Neural cell (in vitro differentiated cells): ENCODE measurements around the gene TAF10. TPM values are rescaled to one million over a fixed set of nuclear protein-coding genes. Genes with fewer than 3 reads are reported as not detected.

Source experiments
- H2AFZ ChIP-seq: fragments of 200-600, 300-800 bp; sonication (generic), shearing (Covaris generic); 2 replicates; pipeline ENCODE4 v1.6.0; 2014; ENCODE audit warnings: low read depth, mild to moderate bottlenecking, antibody characterized with exemption, low read length, moderate library complexity
- H3F3A ChIP-seq: fragments of 200-600 bp; shearing (Covaris generic); 2 replicates; pipeline ENCODE4 v1.6.1; 2016; ENCODE audit warnings: mild to moderate bottlenecking, moderate library complexity, mixed read lengths, antibody characterized with exemption, low read length; ENCODE audit not compliant: insufficient read depth, poor library complexity, severe bottlenecking
- H3K27ac ChIP-seq: fragments of 200-600, 300-800 bp; sonication (generic), shearing (Covaris generic); 2 replicates; pipeline ENCODE4 v1.5.1; 2014; ENCODE audit warnings: mild to moderate bottlenecking, low read length, moderate library complexity
- H3K27me3 ChIP-seq: fragments of 300-800, 200-600 bp; sonication (generic), shearing (Covaris generic); 2 replicates; pipeline ENCODE4 v1.6.0; 2014; ENCODE audit warnings: mild to moderate bottlenecking, low read depth, low read length, moderate library complexity; ENCODE audit not compliant: insufficient read depth
- H3K36me3 ChIP-seq: fragments of 300-800, 200-600 bp; sonication (generic), shearing (Covaris generic); 2 replicates; pipeline ENCODE4 v1.5.1; 2014; ENCODE audit warnings: mild to moderate bottlenecking, antibody characterized with exemption, low read length, moderate library complexity; ENCODE audit not compliant: insufficient read depth
- H3K4me2 ChIP-seq: fragments of 300-800, 200-600 bp; sonication (generic), shearing (Covaris generic); 2 replicates; pipeline ENCODE4 v1.6.0; 2014; ENCODE audit warnings: mild to moderate bottlenecking, low read length
- H3K4me3 ChIP-seq: fragments of 300-800, 200-600 bp; sonication (generic), shearing (Covaris generic); 2 replicates; pipeline ENCODE4 v1.5.1; 2014; ENCODE audit warnings: mild to moderate bottlenecking, low read length, moderate library complexity
- H3K79me2 ChIP-seq: fragments of 200-600 bp; shearing (Covaris generic); replicated peaks from 2 replicates; pipeline ENCODE4 v1.6.0; 2014; ENCODE audit warnings: mild to moderate bottlenecking, low read length, moderate library complexity; ENCODE audit not compliant: insufficient read depth
- H3K9ac ChIP-seq: fragments of 300-800, 200-600 bp; sonication (generic), shearing (Covaris generic); 2 replicates; pipeline ENCODE4 v1.6.1; 2016; ENCODE audit warnings: mild to moderate bottlenecking, low read length, mixed read lengths
- H3K9me2 ChIP-seq: fragments of 200-600 bp; shearing (Covaris generic); 2 replicates; pipeline ENCODE4 v1.6.1; 2016; ENCODE audit warnings: mild to moderate bottlenecking, low read length, mixed read lengths; ENCODE audit not compliant: insufficient read depth
- H3K9me3 ChIP-seq: fragments of 200-600, 300-800 bp; sonication (generic), shearing (Covaris generic); 2 replicates; pipeline ENCODE4 v1.6.1; 2016; ENCODE audit warnings: mild to moderate bottlenecking, mixed run types, low read length, moderate library complexity, mixed read lengths
- H4K20me1 ChIP-seq: fragments of 200-600 bp; shearing (Covaris generic); 2 replicates; pipeline ENCODE4 v1.6.1; 2016; ENCODE audit warnings: mild to moderate bottlenecking, mixed run types; ENCODE audit not compliant: insufficient read depth
- CTCF ChIP-seq: fragments of 450-650 bp; IDR thresholded peaks from 2 replicates; pipeline ENCODE4 v1.5.1; 2014; ENCODE audit warnings: antibody characterized with exemption, mild to moderate bottlenecking, moderate library complexity; ENCODE audit not compliant: poor library complexity, severe bottlenecking
- EP300 ChIP-seq: fragments of 450-650 bp; conservative IDR thresholded peaks from 2 replicates; pipeline ENCODE4 v1.6.1; 2014; ENCODE audit warnings: antibody characterized with exemption, mild to moderate bottlenecking, moderate library complexity; ENCODE audit not compliant: poor library complexity, severe bottlenecking
- EZH2 ChIP-seq: fragments of 200-600, 300-800 bp; shearing (Covaris generic), sonication (generic); IDR thresholded peaks from 2 replicates; pipeline ENCODE4 v1.6.1; 2014; ENCODE audit warnings: antibody characterized with exemption, low read length, borderline replicate concordance, mild to moderate bottlenecking; ENCODE audit not compliant: insufficient read depth, poor library complexity, severe bottlenecking
- MXI1 ChIP-seq: fragments of 450-650 bp; conservative IDR thresholded peaks from 2 replicates; pipeline ENCODE4 v1.6.1; 2014; ENCODE audit warnings: antibody characterized with exemption, mild to moderate bottlenecking; ENCODE audit not compliant: poor library complexity, severe bottlenecking
- POLR2AphosphoS5 ChIP-seq: IDR thresholded peaks from 2 replicates; pipeline ENCODE4 v1.6.1; 2012
- RAD21 ChIP-seq: fragments of 450-650 bp; conservative IDR thresholded peaks from 2 replicates; pipeline ENCODE4 v1.6.1; 2014; ENCODE audit warnings: antibody characterized with exemption, mild to moderate bottlenecking, moderate library complexity
- SMC3 ChIP-seq: fragments of 450-650 bp; conservative IDR thresholded peaks from 2 replicates; pipeline ENCODE4 v1.6.1; 2014; ENCODE audit warnings: antibody characterized with exemption, mild to moderate bottlenecking, moderate library complexity; ENCODE audit not compliant: poor library complexity
- TAF1 ChIP-seq: IDR thresholded peaks from 2 replicates; pipeline ENCODE4 v1.6.1; 2012; ENCODE audit warnings: low read depth
- polyA plus RNA-seq: library from polyadenylated mRNA; depleted of rRNA; stranded (reverse); fragments of >200 nt; gene quantifications from 2 replicates; pipeline ENCODE4 v1.2.3, GENCODE V29; 2014
- TF ChIP-seq, protein P1 (sequence below): IDR thresholded peaks from 2 replicates; pipeline ENCODE4 v1.6.1; 2012; ENCODE audit warnings: borderline replicate concordance

Gene TAF10
- polyA plus RNA-seq, 1 donor from 2014 or later: 39.7 TPM

DNA sequence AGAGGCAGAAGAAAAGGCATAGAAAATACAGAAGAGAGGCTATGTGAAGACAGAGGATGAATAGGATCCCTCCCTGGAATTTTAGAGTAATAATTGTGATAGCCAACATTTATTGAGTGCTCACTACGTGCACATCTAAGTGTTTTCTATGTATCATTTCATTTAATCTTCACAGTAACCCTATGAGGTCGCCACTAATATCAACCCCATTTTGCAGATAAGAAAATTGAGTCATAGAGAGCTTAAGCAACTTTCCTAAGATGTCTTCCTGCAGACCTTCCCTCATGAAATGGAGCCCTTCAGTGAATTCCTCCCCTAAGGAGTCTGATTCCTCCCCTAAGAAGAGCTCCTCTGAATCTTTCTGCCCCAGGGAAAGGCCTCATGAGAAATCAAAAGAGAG is 46.7 kb downstream of the TAF10 start:
- H2AFZ ChIP-seq: no peak overlapping the region
- H3K27me3 ChIP-seq: no peaks in the 10 kb centered on the region
- H3K79me2 ChIP-seq: no peaks in the 10 kb centered on the region
- H3K27ac ChIP-seq: no peak overlapping the region
- no peaks in the 10 kb centered on the region for H3F3A ChIP-seq
- H3K4me3 ChIP-seq: no peak overlapping the region
- H3K9me2 ChIP-seq: no peaks in the 10 kb centered on the region
- no peak for TF ChIP-seq EZH2
- no peak for TF ChIP-seq EP300
- TF ChIP-seq CTCF: no peak
- TF ChIP-seq SMC3: no peak
- no peak for TF ChIP-seq RAD21
- TF ChIP-seq, protein P1, sequence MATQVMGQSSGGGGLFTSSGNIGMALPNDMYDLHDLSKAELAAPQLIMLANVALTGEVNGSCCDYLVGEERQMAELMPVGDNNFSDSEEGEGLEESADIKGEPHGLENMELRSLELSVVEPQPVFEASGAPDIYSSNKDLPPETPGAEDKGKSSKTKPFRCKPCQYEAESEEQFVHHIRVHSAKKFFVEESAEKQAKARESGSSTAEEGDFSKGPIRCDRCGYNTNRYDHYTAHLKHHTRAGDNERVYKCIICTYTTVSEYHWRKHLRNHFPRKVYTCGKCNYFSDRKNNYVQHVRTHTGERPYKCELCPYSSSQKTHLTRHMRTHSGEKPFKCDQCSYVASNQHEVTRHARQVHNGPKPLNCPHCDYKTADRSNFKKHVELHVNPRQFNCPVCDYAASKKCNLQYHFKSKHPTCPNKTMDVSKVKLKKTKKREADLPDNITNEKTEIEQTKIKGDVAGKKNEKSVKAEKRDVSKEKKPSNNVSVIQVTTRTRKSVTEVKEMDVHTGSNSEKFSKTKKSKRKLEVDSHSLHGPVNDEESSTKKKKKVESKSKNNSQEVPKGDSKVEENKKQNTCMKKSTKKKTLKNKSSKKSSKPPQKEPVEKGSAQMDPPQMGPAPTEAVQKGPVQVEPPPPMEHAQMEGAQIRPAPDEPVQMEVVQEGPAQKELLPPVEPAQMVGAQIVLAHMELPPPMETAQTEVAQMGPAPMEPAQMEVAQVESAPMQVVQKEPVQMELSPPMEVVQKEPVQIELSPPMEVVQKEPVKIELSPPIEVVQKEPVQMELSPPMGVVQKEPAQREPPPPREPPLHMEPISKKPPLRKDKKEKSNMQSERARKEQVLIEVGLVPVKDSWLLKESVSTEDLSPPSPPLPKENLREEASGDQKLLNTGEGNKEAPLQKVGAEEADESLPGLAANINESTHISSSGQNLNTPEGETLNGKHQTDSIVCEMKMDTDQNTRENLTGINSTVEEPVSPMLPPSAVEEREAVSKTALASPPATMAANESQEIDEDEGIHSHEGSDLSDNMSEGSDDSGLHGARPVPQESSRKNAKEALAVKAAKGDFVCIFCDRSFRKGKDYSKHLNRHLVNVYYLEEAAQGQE: no peak
- TF ChIP-seq TAF1: no peak
- TF ChIP-seq MXI1: no peak
- TF ChIP-seq POLR2AphosphoS5: no peak
- no peaks in the 10 kb centered on the region for H3K36me3 ChIP-seq
- H3K9ac ChIP-seq: no peak overlapping the region
- H3K4me2 ChIP-seq: no peak overlapping the region
- H3K9me3 ChIP-seq: no peaks in the 10 kb centered on the region
- no peaks in the 10 kb centered on the region for H4K20me1 ChIP-seq

GRCh38 chr11:6563667-6564066 is 48.3 kb downstream of the TAF10 start:
- H2AFZ ChIP-seq: no peak overlapping the region
- no peak for TF ChIP-seq SMC3
- no peak for TF ChIP-seq MXI1
- TF ChIP-seq RAD21: no peak
- no peak for TF ChIP-seq EP300
- TF ChIP-seq, protein P1: no peak
- no peak for TF ChIP-seq POLR2AphosphoS5
- no peak for TF ChIP-seq CTCF
- no peak for TF ChIP-seq EZH2
- no peak for TF ChIP-seq TAF1

More at GRCh38 chr11:6563667-6564066, 48.3 kb downstream of the TAF10 start:
- Histone ChIP-seq H3K9ac (no peak overlapping the region), H3F3A (no peaks in the 10 kb centered on the region), H4K20me1 (no peaks in the 10 kb centered on the region), H3K27ac (no peak overlapping the region), H3K9me3 (no peaks in the 10 kb centered on the region), H3K4me2 (no peak overlapping the region), H3K27me3 (no peaks in the 10 kb centered on the region), H3K79me2 (no peaks in the 10 kb centered on the region), H3K4me3 (no peak overlapping the region), H3K36me3 (no peaks in the 10 kb centered on the region), H3K9me2 (no peaks in the 10 kb centered on the region)
